GM21576 (cell line): ENCODE data around the gene NXT1.
A peak's percentile ranks its signal among the peaks of the same experiment; 100 is the strongest.

Experiments
- ATAC-seq: cut with Tn5 transposase; IDR thresholded peaks from one replicate; pipeline ENCODE4 v1.9.1; 2021; ENCODE audit warnings: mild to moderate bottlenecking, moderate library complexity; ENCODE audit not compliant: unreplicated experiment

Gene NXT1

DNA sequence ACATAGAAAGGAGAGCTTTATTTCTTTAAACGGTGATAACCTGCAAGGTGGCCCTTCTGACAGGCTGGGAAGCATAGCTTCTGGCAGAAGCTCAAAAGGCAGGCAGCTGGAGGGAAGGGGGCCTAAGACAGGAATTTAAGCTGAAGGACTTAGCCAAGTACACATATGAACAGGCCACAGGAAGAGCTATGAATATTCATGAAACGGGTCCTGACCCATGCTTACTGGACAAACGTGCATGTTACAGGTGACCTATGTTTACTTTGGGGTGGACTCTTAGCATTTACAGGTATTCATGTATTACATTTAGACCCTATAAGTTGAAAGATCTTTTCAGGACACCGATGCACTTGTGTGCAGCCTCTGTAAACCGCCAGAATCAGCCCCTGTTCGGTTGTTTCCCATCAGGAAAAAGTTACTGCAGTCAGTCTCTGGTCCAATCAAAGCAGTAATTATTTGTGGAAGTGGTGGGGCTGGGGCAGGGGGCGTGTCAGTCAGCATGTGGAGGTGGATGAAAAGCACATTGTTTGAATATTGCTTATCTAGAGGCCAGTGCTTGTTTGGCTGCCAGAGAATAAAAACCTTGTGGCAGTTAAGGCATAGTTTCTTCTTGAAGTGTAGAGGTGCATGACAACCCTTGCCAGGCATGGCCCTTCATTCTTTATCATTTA is 8.5 kb downstream of the NXT1 start:
- ATAC-seq, result no peak

GRCh38 chr20:23360531-23360930 is 9.9 kb downstream of the NXT1 start:
- ATAC-seq, result no peak

DNA sequence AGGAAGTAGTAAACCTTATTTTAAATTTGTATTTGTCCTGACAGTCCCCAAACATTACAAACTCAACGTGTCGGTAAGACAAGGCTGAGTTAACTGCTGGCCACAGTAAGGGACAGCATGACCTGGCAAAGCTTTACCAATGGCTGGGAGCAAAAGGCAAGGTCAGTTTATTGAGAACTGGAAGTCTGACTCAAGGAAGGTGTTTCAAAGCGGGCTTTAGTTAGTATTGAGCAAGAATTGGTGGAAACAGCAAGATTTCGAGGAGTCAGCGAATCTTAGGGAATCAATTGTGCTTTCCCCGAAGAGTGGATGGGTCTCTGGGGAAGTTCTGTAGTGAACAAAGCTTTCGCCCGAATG is 10.5 kb downstream of the NXT1 start:
- ATAC-seq, result no peak

- peak; percentile 55 for ATAC-seq
These were observed 11.1 kb downstream of the NXT1 start, which contains the start of gene GZF1 for GRCh38 chr20:23361476-23362391. Gene GZF1, plus strand, starts transcription at chr20:23362182. Its CDS starts 2,202 bp downstream, at chr20:23364384.

DNA sequence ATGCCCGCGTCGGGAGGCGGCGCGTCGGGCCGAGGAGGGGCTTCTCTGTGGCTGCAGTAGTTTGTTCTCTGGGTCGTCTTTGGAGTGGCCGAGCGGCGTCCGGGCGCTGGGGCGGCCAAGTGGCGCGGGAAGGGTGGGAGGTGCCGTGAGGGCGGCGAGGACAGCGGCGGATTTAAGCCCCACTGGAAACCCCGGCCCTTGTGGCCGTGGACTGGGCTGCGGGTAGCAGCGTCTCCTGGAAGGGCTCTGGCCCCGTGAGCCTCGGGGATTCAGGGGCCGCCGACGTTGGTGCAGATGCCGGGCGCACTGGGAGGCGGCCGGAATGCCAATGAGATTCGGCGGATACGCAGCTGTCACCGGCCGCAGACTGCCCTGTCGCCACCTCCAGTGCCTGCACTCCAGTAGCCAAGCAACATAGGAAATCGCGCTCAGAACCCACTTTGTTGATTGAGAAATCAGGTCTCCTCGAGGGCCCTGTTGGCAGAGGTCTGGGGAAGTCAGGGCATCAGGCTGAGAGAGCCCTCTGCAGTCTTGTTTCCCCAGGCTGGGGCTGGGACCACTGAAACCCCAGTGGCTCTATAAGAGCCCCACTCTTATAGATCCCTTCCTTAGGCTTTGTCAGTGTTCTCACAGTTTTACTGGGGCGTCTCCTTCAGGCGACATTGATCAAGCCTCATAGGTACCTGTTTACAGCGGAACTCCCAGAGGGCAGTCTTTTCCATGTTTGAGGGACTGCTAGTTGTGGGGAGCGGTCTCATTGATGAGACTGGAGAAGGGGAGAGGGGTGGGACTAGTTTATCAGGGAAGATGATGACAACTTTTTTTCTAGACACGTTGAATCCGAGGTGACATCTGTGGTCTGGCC is 12.0 kb downstream of the NXT1 start:
- ATAC-seq, result peak; percentile 5

DNA sequence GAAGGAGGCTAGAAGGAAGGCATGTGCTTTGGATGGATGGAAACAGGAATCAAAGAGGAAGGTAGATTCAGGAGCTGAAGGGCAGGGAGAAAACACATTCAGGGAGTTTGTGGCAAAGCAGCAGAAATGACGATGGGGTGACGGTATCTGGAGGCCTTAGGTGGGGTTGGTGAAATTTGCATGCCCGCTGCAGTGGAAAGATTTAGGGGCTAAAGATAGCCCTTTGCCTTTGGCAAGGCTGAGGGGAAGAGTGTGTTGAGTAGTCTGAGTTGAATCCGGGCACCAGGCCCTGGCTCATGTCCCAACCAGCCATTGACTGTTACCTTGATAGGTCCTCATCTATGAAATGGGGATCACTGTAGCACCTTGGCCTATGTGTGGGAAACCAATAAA is 12.7 kb downstream of the NXT1 start:
- no peak for ATAC-seq

- no peak for ATAC-seq
These were observed 15.0 kb downstream of the NXT1 start for GRCh38 chr20:23365390-23366165.

GRCh38 chr20:23366384-23366783 is 15.8 kb downstream of the NXT1 start:
- ATAC-seq, result no peak

GRCh38 chr20:23367770-23368169 is 17.2 kb downstream of the NXT1 start:
- no peak for ATAC-seq

GRCh38 chr20:23368316-23369071 is 17.9 kb downstream of the NXT1 start:
- no peak for ATAC-seq

DNA sequence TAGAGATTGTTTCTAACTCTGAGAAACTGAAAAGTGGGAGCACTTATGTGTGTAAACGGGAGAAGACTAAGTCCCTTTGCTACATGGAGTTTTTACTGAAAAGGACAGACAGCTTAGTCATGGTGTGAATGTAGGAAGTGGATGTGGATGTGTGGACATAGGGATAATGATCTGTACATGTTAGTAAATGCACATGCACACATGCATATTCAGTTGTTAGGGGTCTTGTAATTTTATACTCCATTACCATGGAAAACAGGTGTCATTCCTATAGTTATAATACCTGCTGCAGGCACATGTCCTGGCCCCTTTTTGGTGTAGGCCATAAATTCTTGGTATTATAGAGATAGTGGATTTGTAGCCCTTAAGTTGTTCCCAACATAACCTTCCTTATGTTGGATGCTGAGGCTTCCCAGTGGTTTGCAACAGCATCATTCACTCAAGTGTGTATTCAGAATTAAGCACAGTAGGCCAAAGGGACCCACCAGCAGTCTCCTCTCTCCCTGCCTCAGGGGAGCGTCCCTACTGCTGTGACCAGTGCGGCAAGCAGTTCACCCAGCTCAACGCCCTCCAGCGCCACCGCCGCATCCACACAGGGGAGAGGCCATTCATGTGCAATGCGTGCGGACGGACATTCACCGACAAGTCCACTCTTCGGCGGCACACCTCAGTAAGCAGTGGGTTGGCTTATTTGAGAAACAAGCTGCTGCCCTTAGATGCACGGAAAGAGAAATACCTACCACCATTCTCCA is 18.7 kb downstream of the NXT1 start:
- no peak for ATAC-seq

DNA sequence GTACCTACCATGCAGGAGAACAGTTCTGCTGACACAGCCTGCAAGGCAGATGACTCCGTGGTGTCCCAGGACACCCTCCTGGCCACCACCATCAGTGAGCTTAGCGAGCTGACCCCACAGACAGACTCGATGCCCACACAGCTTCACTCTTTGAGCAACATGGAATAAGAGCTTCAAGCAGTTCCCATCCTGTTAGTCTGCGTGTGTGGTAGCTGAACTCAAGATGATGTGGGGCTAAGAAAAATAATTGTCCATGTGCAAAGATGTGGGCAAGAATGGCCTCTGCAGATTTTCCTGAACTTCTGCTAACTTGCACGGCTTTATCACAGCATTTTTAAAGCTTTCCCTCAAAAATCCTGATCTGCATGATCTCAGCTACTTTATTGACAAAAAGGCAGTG is 19.7 kb downstream of the NXT1 start:
- ATAC-seq, result no peak

DNA sequence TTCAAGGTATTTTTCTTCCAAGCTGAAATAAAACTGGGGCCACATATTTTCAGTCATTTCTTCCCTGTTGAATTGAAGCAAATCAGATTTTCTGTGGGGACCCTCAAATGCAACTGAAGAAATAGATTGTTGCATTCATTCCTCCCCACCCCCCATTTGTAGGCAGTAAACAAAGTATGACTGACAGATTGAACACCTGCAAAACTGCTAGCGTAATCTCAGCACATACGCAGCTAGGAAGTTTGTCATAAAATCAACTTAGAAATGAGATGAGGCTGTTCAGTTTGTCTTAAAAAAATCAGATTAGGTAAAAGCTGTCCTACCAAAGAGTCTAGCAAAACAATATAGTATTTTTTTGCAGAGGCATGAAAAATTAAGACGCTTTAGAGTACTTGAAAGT is 20.3 kb downstream of the NXT1 start:
- no peak for ATAC-seq

GRCh38 chr20:23371496-23371895 is 20.9 kb downstream of the NXT1 start:
- no peak for ATAC-seq

DNA sequence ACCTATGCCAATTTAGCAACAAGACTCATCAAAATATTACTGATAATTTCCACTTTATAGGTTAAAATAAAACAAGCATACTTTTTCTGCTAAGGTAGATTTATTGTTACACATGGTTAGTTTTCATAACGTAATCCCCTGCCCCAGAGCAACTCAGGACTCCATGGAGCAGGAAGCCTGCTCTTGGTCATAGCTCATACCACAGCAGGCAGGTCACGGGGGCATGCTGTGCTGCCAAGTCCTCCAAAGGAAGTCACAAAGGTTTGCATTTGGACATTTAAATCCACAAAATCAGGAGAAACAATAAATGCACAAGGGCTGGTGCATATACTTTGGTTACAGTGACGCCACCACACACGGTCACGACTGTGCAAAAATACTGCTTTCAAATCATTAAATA is 23.9 kb downstream of the NXT1 start:
- ATAC-seq, result no peak

- ATAC-seq, result no peak
These were observed 25.2 kb downstream of the NXT1 start for GRCh38 chr20:23375827-23376226.

DNA sequence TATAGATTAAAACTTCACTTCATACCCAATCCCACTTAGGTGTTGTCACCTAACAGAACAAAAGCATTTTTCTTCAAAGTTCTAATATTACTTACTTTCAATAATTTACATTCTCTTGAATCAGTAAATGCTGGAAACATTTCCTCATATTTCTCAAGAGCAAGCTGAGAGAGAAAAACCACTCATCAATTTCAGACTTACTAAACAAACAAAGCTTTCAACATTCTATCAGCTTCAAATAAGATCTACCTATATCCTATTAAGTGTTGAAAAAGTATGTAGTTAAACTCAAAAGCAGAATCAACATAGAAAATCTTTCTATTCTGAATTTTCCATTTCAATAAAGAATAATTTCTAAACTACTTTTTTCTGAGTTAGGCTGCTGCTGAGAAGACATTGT is 29.2 kb downstream of the NXT1 start:
- no peak for ATAC-seq

DNA sequence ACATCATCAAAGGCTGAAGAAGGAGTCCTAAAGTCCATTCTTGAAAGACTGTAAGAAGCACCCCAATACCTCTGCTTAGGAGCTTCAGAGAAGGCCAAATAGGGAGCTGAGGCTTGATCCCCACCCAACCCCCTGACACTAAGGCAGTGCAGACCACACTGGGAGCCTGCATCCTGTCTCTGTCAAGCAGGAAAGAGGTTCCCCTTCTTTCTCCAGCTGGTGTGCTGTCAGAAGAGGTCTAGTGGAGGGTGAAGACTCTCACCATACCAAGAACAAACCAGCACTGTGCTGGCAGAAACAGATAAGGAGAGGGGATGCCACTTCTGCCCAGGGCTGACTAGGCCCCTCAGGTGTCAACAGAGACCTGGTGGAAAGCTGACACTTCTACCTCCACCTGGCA is 31.3 kb downstream of the NXT1 start:
- no peak for ATAC-seq
